ENCODE results near the gene MINDY4B.

- TF ChIP-seq PAX5 (IDR thresholded peaks at IDR 0.05; ENCODE audit: borderline replicate concordance, low read depth, low read length) = no peak
- TF ChIP-seq POLR2AphosphoS5 (IDR thresholded peaks at IDR 0.05; ENCODE audit: low read length) = no peak
- no peak for TF ChIP-seq POLR2A (IDR thresholded peaks at IDR 0.05; ENCODE audit: low read depth, low read length)
- no peak for TF ChIP-seq CTCF (IDR thresholded peaks at IDR 0.05 in 2 of 3, conservative IDR thresholded peaks at IDR 0.05 in 1 of 3; ENCODE audit: control insufficient read depth in 2 of 3, extremely low read depth in 1 of 3, insufficient read depth in 1 of 3, low read depth in 3 of 3, low read length in 3 of 3)
- no peak for TF ChIP-seq FOXK2 (IDR thresholded peaks at IDR 0.05)
- no peak for TF ChIP-seq TCF12 (IDR thresholded peaks at IDR 0.05; ENCODE audit: low read depth, low read length)
- no peak for TF ChIP-seq TAF1 (IDR thresholded peaks at IDR 0.05; ENCODE audit: borderline replicate concordance, low read depth, low read length)
- no peak for TF ChIP-seq NFIC (IDR thresholded peaks at IDR 0.05; ENCODE audit: low read depth, low read length)
- no peak for TF ChIP-seq USF2 (IDR thresholded peaks at IDR 0.05; ENCODE audit: borderline replicate concordance, low read depth, low read length)
- TF ChIP-seq BCL3 (IDR thresholded peaks at IDR 0.05; ENCODE audit: borderline replicate concordance, insufficient read depth, low read depth, low read length, poor library complexity, severe bottlenecking) = no peak
- no peak for TF ChIP-seq TCF7 (IDR thresholded peaks at IDR 0.05; ENCODE audit: borderline replicate concordance)
- TF ChIP-seq EP300 (IDR thresholded peaks at IDR 0.05; ENCODE audit: borderline replicate concordance in 1 of 2, control insufficient read depth in 1 of 2, low read depth in 2 of 2, low read length in 2 of 2) = no peak
- no peak for TF ChIP-seq ZBTB33 (IDR thresholded peaks at IDR 0.05)
- TF ChIP-seq CEBPB (IDR thresholded peaks at IDR 0.05; ENCODE audit: borderline replicate concordance in 1 of 2, low read depth in 2 of 2, low read length in 2 of 2) = no peak
Measured at GRCh38 chr3:150876611-150877265, 28.5 kb downstream of the MINDY4B start.

Measured in GM12878 (cell line).